Choroid plexus epithelial cell (primary cell): ENCODE results near the gene PPL.

ENCODE experiments used
- DNase-seq: peaks from one replicate; pipeline ENCODE4 v3.0.0-alpha.2; 2010; ENCODE audit warnings: low read depth
- H3K4me3 ChIP-seq: 2 replicates; pipeline ENCODE4 v1.5.1; 2011; ENCODE audit warnings: low read depth, mild to moderate bottlenecking, control low read depth, low read length, moderate library complexity
- CTCF ChIP-seq: conservative IDR thresholded peaks from 2 replicates; pipeline ENCODE4 v1.5.1; 2011; ENCODE audit warnings: low read depth, mild to moderate bottlenecking, control low read depth, inconsistent platforms, low read length, moderate library complexity

PPL gene

GRCh38 chr16:4871071-4871470 lies 65.9 kb downstream of the PPL start:
- no peak for DNase-seq
- no peak overlapping the region for H3K4me3 ChIP-seq
- no peak for TF ChIP-seq CTCF

GRCh38 chr16:4870138-4870671 lies 66.7 kb downstream of the PPL start:
- no peak for DNase-seq
- no peak for TF ChIP-seq CTCF
- H3K4me3 ChIP-seq, result no peak overlapping the region

GRCh38 chr16:4869147-4869805 lies 67.7 kb downstream of the PPL start:
- DNase-seq, result no peak
- H3K4me3 ChIP-seq, result no peak overlapping the region
- no peak for TF ChIP-seq CTCF

- TF ChIP-seq CTCF, result no peak
- H3K4me3 ChIP-seq, result no peak overlapping the region
- no peak for DNase-seq
Measured at GRCh38 chr16:4868535-4868934, 68.4 kb downstream of the PPL start.

GRCh38 chr16:4868026-4868425 lies 68.9 kb downstream of the PPL start:
- no peak for DNase-seq
- TF ChIP-seq CTCF, result no peak
- no peak overlapping the region for H3K4me3 ChIP-seq

- no peak overlapping the region for H3K4me3 ChIP-seq
- TF ChIP-seq CTCF, result no peak
- no peak for DNase-seq
Measured at GRCh38 chr16:4866586-4866985, 70.4 kb downstream of the PPL start.

- no peak for TF ChIP-seq CTCF
- H3K4me3 ChIP-seq, result no peak overlapping the region
- no peak for DNase-seq
Measured at GRCh38 chr16:4865231-4865860, 71.6 kb downstream of the PPL start.
